CD4-positive, alpha-beta memory T cell (primary cell): ENCODE measurements around the gene KCNK3. TPM values are rescaled to one million over a fixed set of nuclear protein-coding genes. Genes with fewer than 3 reads are reported as not detected.

Experiments used
- CTCF ChIA-PET: fragments of 350-600 bp; sonication (Branson Sonifier 250); formaldehyde crosslinking; loops from one replicate; lab custom pipeline; 2021; ENCODE audit warnings: inconsistent platforms; ENCODE audit not compliant: partially characterized antibody; lab: Charles Lee
- POLR2A ChIA-PET: fragments of 350-600 bp; sonication (Branson Sonifier 250); formaldehyde crosslinking; loops from one replicate; lab custom pipeline; 2021; ENCODE audit not compliant: partially characterized antibody; lab: Charles Lee
- DNase-seq, 5 donors: peaks; one replicate each; pipeline versions ENCODE4 v3.0.0 to v3.0.0-alpha.2; 2020 to 2022; ENCODE audit warnings: mixed read lengths in 1 of 5
- H3K27ac ChIP-seq: one replicate; pipeline ENCODE4 v1.7.0; 2013; ENCODE audit warnings: low read depth, low read length
- H3K27me3 ChIP-seq: 2 replicates; pipeline ENCODE4 v1.7.0; 2013; ENCODE audit warnings: mild to moderate bottlenecking, low read length, moderate library complexity; ENCODE audit not compliant: insufficient read depth
- H3K36me3 ChIP-seq: 2 replicates; pipeline ENCODE4 v1.7.0; 2013; ENCODE audit warnings: mild to moderate bottlenecking, low read length, moderate library complexity; ENCODE audit not compliant: insufficient read depth
- H3K4me1 ChIP-seq: 2 replicates; pipeline ENCODE4 v1.7.0; 2013; ENCODE audit warnings: mild to moderate bottlenecking, low read length, moderate library complexity; ENCODE audit not compliant: insufficient read depth
- H3K4me3 ChIP-seq, 2 donors: one replicate each; pipeline ENCODE4 v1.7.0; 2013; ENCODE audit warnings: low read length in 2 of 2, mild to moderate bottlenecking in 1 of 2
- H3K9me3 ChIP-seq, 2 donors: one replicate each; pipeline ENCODE4 v1.7.0; 2013; ENCODE audit warnings: low read length in 2 of 2, control low read depth in 1 of 2; ENCODE audit not compliant: control insufficient read depth in 1 of 2
- H3K27ac Mint-ChIP-seq, 7 donors: one replicate each; pipeline ENCODE4 v1.8.0; 2020 to 2021; ENCODE audit warnings: mixed read lengths in 7 of 7, mild to moderate bottlenecking in 6 of 7, inconsistent platforms in 3 of 7, moderate library complexity in 3 of 7
- H3K27me3 Mint-ChIP-seq, 2 donors: one replicate each; pipeline ENCODE4 v1.8.0; 2020 to 2021; ENCODE audit warnings: mixed read lengths in 2 of 2
- H3K36me3 Mint-ChIP-seq, 2 donors: one replicate each; pipeline ENCODE4 v1.8.0; 2020 to 2021; ENCODE audit warnings: mixed read lengths in 2 of 2, inconsistent platforms in 1 of 2, mild to moderate bottlenecking in 1 of 2
- H3K4me1 Mint-ChIP-seq, 4 donors: one replicate each; pipeline ENCODE4 v1.8.0; 2020 to 2021; ENCODE audit warnings: mixed read lengths in 4 of 4, mild to moderate bottlenecking in 1 of 4
- H3K4me3 Mint-ChIP-seq, 8 donors: one replicate each; pipeline ENCODE4 v1.8.0; 2020 to 2021; ENCODE audit warnings: mixed read lengths in 8 of 8, mild to moderate bottlenecking in 7 of 8, moderate library complexity in 6 of 8, inconsistent platforms in 3 of 8
- H3K9me3 Mint-ChIP-seq, 8 donors: one replicate each; pipeline ENCODE4 v1.8.0; 2020 to 2021; ENCODE audit warnings: mixed read lengths in 8 of 8, mild to moderate bottlenecking in 5 of 8, inconsistent platforms in 3 of 8, moderate library complexity in 1 of 8
- intact Hi-C: fragments of 100-400 bp; cut with micrococcal nuclease; formaldehyde crosslinking; loops from one replicate; pipeline ENCODE4 v1.15.1; 2023
- polyA plus RNA-seq, 2 donors: library from polyadenylated mRNA; unstranded; fragments of 300-500 nt; fragmentation: Illumina TruSeq; gene quantifications; one replicate each; pipeline ENCODE4 v1.2.3, GENCODE V29; 2021
- total RNA-seq, 2 experiments: library from RNA; stranded (reverse); gene quantifications; one replicate each; pipeline ENCODE4 v1.2.3, GENCODE V29; 2021

The KCNK3 gene
- total RNA-seq (not detected), polyA plus RNA-seq (not detected)

- Mint-ChIP-seq H3K4me1 (peaks cover 5 to 10% (median 6%) of the 10 kb centered on the region in 4 donors), H3K36me3 (peaks cover 0 to 6% of the 10 kb centered on the region in 2 donors), H3K4me3 (peak within 1 kb of the TSS in 5 of 8 donors; percentile 40 to 73 (median 68)), H3K27ac (no peak within 1 kb of the TSS), H3K9me3 (peaks cover 0 to 3% (median 0%) of the 10 kb centered on the region in 8 donors), H3K27me3 (peaks cover 49 to 54% of the 10 kb centered on the region in 2 donors)
- H3K27me3 ChIP-seq, result peaks cover 13% of the 10 kb centered on the region
- H3K4me3 ChIP-seq, result no peak within 1 kb of the TSS
- no peaks in the 10 kb centered on the region for H3K4me1 ChIP-seq
- H3K9me3 ChIP-seq, result no peaks in the 10 kb centered on the region
- peak in 4 of 5 donors; percentile 11 to 42 (median 34) for DNase-seq
- ChIA-PET CTCF (no interaction called here), POLR2A (interaction anchor here (0.5 kb wide), 1 partner anchor 104 kb away, joined by 3 read pairs; no protein-coding TSS in a partner anchor)
- intact Hi-C loops, result no loop called here
- H3K36me3 ChIP-seq, result no peaks in the 10 kb centered on the region
- no peak within 1 kb of the TSS for H3K27ac ChIP-seq
These were observed at the start of gene KCNK3 for GRCh38 chr2:26692279-26692896. TSS of gene KCNK3 (plus strand) at chr2:26692722. CDS start at chr2:26692876, 154 bp downstream.

- no peaks in the 10 kb centered on the region for H3K4me1 Mint-ChIP-seq
- no peaks in the 10 kb centered on the region for H3K4me1 ChIP-seq
- H3K9me3 Mint-ChIP-seq, result peaks cover 0 to 2% (median 0%) of the 10 kb centered on the region in 8 donors
- no peak overlapping the region for H3K27ac Mint-ChIP-seq
- intact Hi-C loops, result no loop called here
- H3K4me3 ChIP-seq, result no peak overlapping the region
- no peak for DNase-seq
- H3K9me3 ChIP-seq, result no peaks in the 10 kb centered on the region
- no peaks in the 10 kb centered on the region for H3K27me3 ChIP-seq
- CTCF ChIA-PET, result no interaction called here
- H3K36me3 ChIP-seq, result no peaks in the 10 kb centered on the region
- peaks cover 25 to 41% of the 10 kb centered on the region in 2 donors for H3K27me3 Mint-ChIP-seq
- H3K27ac ChIP-seq, result no peak overlapping the region
- POLR2A ChIA-PET, result no interaction called here
- H3K36me3 Mint-ChIP-seq, result no peaks in the 10 kb centered on the region
- no peak overlapping the region for H3K4me3 Mint-ChIP-seq
These were observed 48.2 kb upstream of the KCNK3 start for GRCh38 chr2:26644188-26644835.

GRCh38 chr2:26645762-26646161 is 46.8 kb upstream of the KCNK3 start:
- POLR2A ChIA-PET, result no interaction called here
- CTCF ChIA-PET, result no interaction called here
- H3K4me1 Mint-ChIP-seq, result no peaks in the 10 kb centered on the region
- no peak for DNase-seq
- peaks cover 0 to 2% (median 0%) of the 10 kb centered on the region in 8 donors for H3K9me3 Mint-ChIP-seq
- H3K27ac ChIP-seq, result no peak overlapping the region
- H3K27me3 Mint-ChIP-seq, result peaks cover 22 to 41% of the 10 kb centered on the region in 2 donors
- H3K27me3 ChIP-seq, result no peaks in the 10 kb centered on the region
- H3K36me3 Mint-ChIP-seq, result no peaks in the 10 kb centered on the region
- H3K4me3 Mint-ChIP-seq, result no peak overlapping the region
- no peaks in the 10 kb centered on the region for H3K9me3 ChIP-seq
- H3K27ac Mint-ChIP-seq, result no peak overlapping the region
- intact Hi-C loops, result no loop called here
- no peaks in the 10 kb centered on the region for H3K36me3 ChIP-seq
- no peak overlapping the region for H3K4me3 ChIP-seq
- H3K4me1 ChIP-seq, result no peaks in the 10 kb centered on the region

- CTCF ChIA-PET, result no interaction called here
- no peak overlapping the region for H3K27ac ChIP-seq
- no peak overlapping the region for H3K4me3 ChIP-seq
- H3K27ac Mint-ChIP-seq, result no peak overlapping the region
- DNase-seq, result no peak
- H3K27me3 Mint-ChIP-seq, result peaks cover 22 to 34% of the 10 kb centered on the region in 2 donors
- POLR2A ChIA-PET, result no interaction called here
- no peaks in the 10 kb centered on the region for H3K36me3 ChIP-seq
- H3K9me3 Mint-ChIP-seq, result peaks cover 0 to 2% (median 0%) of the 10 kb centered on the region in 8 donors
- H3K4me1 ChIP-seq, result no peaks in the 10 kb centered on the region
- no peaks in the 10 kb centered on the region for H3K4me1 Mint-ChIP-seq
- intact Hi-C loops, result no loop called here
- H3K9me3 ChIP-seq, result no peaks in the 10 kb centered on the region
- H3K36me3 Mint-ChIP-seq, result no peaks in the 10 kb centered on the region
- H3K27me3 ChIP-seq, result no peaks in the 10 kb centered on the region
- no peak overlapping the region for H3K4me3 Mint-ChIP-seq
These were observed 45.4 kb upstream of the KCNK3 start for GRCh38 chr2:26646986-26647672.

GRCh38 chr2:26647981-26648380 is 44.5 kb upstream of the KCNK3 start:
- Mint-ChIP-seq H3K36me3 (no peaks in the 10 kb centered on the region), H3K27ac (no peak overlapping the region), H3K27me3 (peaks cover 19 to 35% of the 10 kb centered on the region in 2 donors), H3K9me3 (peaks cover 0 to 4% (median 0%) of the 10 kb centered on the region in 8 donors), H3K4me3 (no peak overlapping the region), H3K4me1 (no peaks in the 10 kb centered on the region)
- Histone ChIP-seq H3K27ac (no peak overlapping the region), H3K4me3 (no peak overlapping the region), H3K27me3 (no peaks in the 10 kb centered on the region), H3K9me3 (no peaks in the 10 kb centered on the region), H3K36me3 (no peaks in the 10 kb centered on the region), H3K4me1 (no peaks in the 10 kb centered on the region)
- ChIA-PET POLR2A (no interaction called here), CTCF (no interaction called here)
- no peak for DNase-seq
- intact Hi-C loops, result no loop called here

- POLR2A ChIA-PET, result no interaction called here
- no peak overlapping the region for H3K4me3 Mint-ChIP-seq
- CTCF ChIA-PET, result no interaction called here
- no peaks in the 10 kb centered on the region for H3K4me1 ChIP-seq
- peaks cover 0 to 4% (median 0%) of the 10 kb centered on the region in 8 donors for H3K9me3 Mint-ChIP-seq
- H3K4me3 ChIP-seq, result no peak overlapping the region
- no peaks in the 10 kb centered on the region for H3K36me3 ChIP-seq
- H3K4me1 Mint-ChIP-seq, result no peaks in the 10 kb centered on the region
- H3K27me3 Mint-ChIP-seq, result peaks cover 15 to 31% of the 10 kb centered on the region in 2 donors
- H3K27me3 ChIP-seq, result no peaks in the 10 kb centered on the region
- H3K27ac ChIP-seq, result no peak overlapping the region
- no peak for DNase-seq
- H3K9me3 ChIP-seq, result no peaks in the 10 kb centered on the region
- H3K27ac Mint-ChIP-seq, result no peak overlapping the region
- no peaks in the 10 kb centered on the region for H3K36me3 Mint-ChIP-seq
- intact Hi-C loops, result no loop called here
These were observed 44.0 kb upstream of the KCNK3 start for GRCh38 chr2:26648516-26648915.

GRCh38 chr2:26649322-26649721 is 43.2 kb upstream of the KCNK3 start:
- Histone ChIP-seq H3K36me3 (no peaks in the 10 kb centered on the region), H3K27ac (no peak overlapping the region), H3K4me1 (no peaks in the 10 kb centered on the region), H3K9me3 (no peaks in the 10 kb centered on the region), H3K27me3 (no peaks in the 10 kb centered on the region), H3K4me3 (no peak overlapping the region)
- H3K27ac Mint-ChIP-seq, result no peak overlapping the region
- ChIA-PET CTCF (no interaction called here), POLR2A (no interaction called here)
- intact Hi-C loops, result no loop called here
- no peaks in the 10 kb centered on the region for H3K4me1 Mint-ChIP-seq
- H3K9me3 Mint-ChIP-seq, result peaks cover 0 to 4% (median 0%) of the 10 kb centered on the region in 8 donors
- H3K4me3 Mint-ChIP-seq, result no peak overlapping the region
- peaks cover 12 to 27% of the 10 kb centered on the region in 2 donors for H3K27me3 Mint-ChIP-seq
- DNase-seq, result no peak
- no peaks in the 10 kb centered on the region for H3K36me3 Mint-ChIP-seq
